ENCODE measurements around the gene BTNL9. TPM values are rescaled to one million over a fixed set of nuclear protein-coding genes. Genes with fewer than 3 reads are reported as not detected.
"Not testable (repeated sequence)": the region's sequence is repeated elsewhere in the genome, so short reads cannot be mapped to it uniquely, and the experiment has no call there.

BTNL9 gene
- 1 to 10 TPM; 3.6 to 6.3 TPM for total RNA-seq
- 10 to 100 TPM; 13.6 to 16.3 TPM for polyA plus RNA-seq (ENCODE audit: insufficient read length in 2 of 2)
- long read RNA-seq, donor 1: 0 reads
- long read RNA-seq, donor 2: 0 reads
- long read RNA-seq, donor 3: 0 reads
- long read RNA-seq, donor 4: 0 reads

- Histone ChIP-seq H3K9me3 (ENCODE audit: control insufficient read depth, insufficient read depth, low read length) (no peaks in the 10 kb centered on the region), H3K36me3 (ENCODE audit: control insufficient read depth, insufficient read depth, low read length) (no peaks in the 10 kb centered on the region), H3K4me3 (ENCODE audit: low read depth, low read length) (no peak within 1 kb of the TSS), H3K27me3 (ENCODE audit: control insufficient read depth, insufficient read depth, low read length) (peaks cover 8% of the 10 kb centered on the region), H3K4me1 (ENCODE audit: control insufficient read depth, insufficient read depth, low read length) (peaks cover 4% of the 10 kb centered on the region), H3K27ac (ENCODE audit: low read depth, low read length) (no peak within 1 kb of the TSS)
- WGBS (ENCODE audit: insufficient coverage): 79% methylated on average over 14 of the region's 17 CpGs
- DNase-seq (ENCODE audit: low read depth in 4 of 6, low spot score in 6 of 6): no peak
Measured at GRCh38 chr5:181039931-181040630, at the start of gene BTNL9. BTNL9 (plus strand) TSS chr5:181040266; CDS start chr5:181045490, 5,224 bp downstream.

DNA sequence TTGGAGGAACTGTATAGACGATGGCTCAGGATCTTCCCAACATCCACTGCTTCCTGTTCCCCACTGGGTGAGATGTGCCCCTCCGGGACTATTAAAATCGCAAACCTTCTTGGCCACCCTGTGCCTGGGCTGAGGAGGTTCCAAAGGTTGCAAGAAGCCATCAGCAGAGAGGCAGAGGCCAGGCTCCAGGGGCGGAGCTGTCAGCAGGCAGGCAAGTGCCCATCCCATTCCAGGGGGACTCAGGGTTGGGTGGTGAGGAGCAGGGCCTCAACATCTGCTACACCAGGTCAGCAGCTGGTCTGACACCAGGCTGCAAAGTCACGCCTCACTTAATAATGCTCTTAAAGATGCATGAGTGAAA lies 49.2 kb upstream of the BTNL9 start:
- WGBS (ENCODE audit: insufficient coverage): 93% methylated on average over 2 of the region's 5 CpGs
- Histone ChIP-seq H3K27ac (ENCODE audit: low read depth, low read length) (no peak overlapping the region), H3K4me1 (ENCODE audit: control insufficient read depth, insufficient read depth, low read length) (no peaks in the 10 kb centered on the region), H3K9me3 (ENCODE audit: control insufficient read depth, insufficient read depth, low read length) (no peaks in the 10 kb centered on the region), H3K27me3 (ENCODE audit: control insufficient read depth, insufficient read depth, low read length) (no peaks in the 10 kb centered on the region), H3K36me3 (ENCODE audit: control insufficient read depth, insufficient read depth, low read length) (no peaks in the 10 kb centered on the region), H3K4me3 (ENCODE audit: low read depth, low read length) (no peak overlapping the region)
- DNase-seq (ENCODE audit: low read depth in 4 of 6, low spot score in 6 of 6): no peak

DNA sequence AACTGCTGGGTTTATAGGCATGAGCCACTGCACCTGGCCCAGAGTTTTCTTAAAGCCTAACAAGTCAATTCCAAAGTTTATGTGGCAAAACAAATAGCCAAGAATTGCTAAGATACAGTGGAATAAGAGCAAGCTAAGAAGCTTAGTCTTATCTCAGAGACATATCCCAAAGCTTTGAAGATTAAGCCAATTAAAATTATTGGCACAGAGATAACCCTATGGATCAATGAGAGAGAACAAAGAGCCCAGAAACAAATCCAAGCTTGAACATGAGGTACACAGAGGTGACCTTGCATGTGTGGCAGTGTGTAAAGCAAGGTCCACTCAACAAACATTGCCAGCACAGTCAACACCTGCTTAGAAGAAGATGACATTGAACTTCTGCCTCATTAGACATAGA lies 38.1 kb upstream of the BTNL9 start:
- DNase-seq (ENCODE audit: low read depth in 4 of 6, low spot score in 6 of 6): no peak
- H3K4me3 ChIP-seq (ENCODE audit: low read depth, low read length): no peak overlapping the region
- no peaks in the 10 kb centered on the region for H3K4me1 ChIP-seq (ENCODE audit: control insufficient read depth, insufficient read depth, low read length)
- H3K27me3 ChIP-seq (ENCODE audit: control insufficient read depth, insufficient read depth, low read length): no peaks in the 10 kb centered on the region
- H3K27ac ChIP-seq (ENCODE audit: low read depth, low read length): no peak overlapping the region
- H3K9me3 ChIP-seq (ENCODE audit: control insufficient read depth, insufficient read depth, low read length): no peaks in the 10 kb centered on the region
- H3K36me3 ChIP-seq (ENCODE audit: control insufficient read depth, insufficient read depth, low read length): no peaks in the 10 kb centered on the region

DNA sequence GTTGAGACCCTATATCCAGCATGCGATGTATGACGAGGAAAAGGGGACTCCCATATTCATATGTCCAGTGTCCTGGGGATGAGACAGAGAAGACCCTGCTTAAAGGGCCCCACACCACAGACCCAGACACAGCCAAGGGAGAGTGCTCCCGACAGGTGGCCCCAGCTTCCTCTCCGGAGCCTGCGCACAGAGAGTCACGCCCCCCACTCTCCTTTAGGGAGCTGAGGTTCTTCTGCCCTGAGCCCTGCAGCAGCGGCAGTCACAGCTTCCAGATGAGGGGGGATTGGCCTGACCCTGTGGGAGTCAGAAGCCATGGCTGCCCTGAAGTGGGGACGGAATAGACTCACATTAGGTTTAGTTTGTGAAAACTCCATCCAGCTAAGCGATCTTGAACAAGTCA lies 34.3 kb upstream of the BTNL9 start:
- no peaks in the 10 kb centered on the region for H3K27me3 ChIP-seq (ENCODE audit: control insufficient read depth, insufficient read depth, low read length)
- H3K4me1 ChIP-seq (ENCODE audit: control insufficient read depth, insufficient read depth, low read length): no peaks in the 10 kb centered on the region
- WGBS (ENCODE audit: insufficient coverage): 71% methylated on average over 6 of the region's 9 CpGs
- no peak for DNase-seq (ENCODE audit: low read depth in 4 of 6, low spot score in 6 of 6)
- H3K4me3 ChIP-seq (ENCODE audit: low read depth, low read length): no peak overlapping the region
- no peak overlapping the region for H3K27ac ChIP-seq (ENCODE audit: low read depth, low read length)
- no peaks in the 10 kb centered on the region for H3K9me3 ChIP-seq (ENCODE audit: control insufficient read depth, insufficient read depth, low read length)
- no peaks in the 10 kb centered on the region for H3K36me3 ChIP-seq (ENCODE audit: control insufficient read depth, insufficient read depth, low read length)

- Histone ChIP-seq H3K4me3 (ENCODE audit: low read depth, low read length) (no peak overlapping the region), H3K36me3 (ENCODE audit: control insufficient read depth, insufficient read depth, low read length) (no peaks in the 10 kb centered on the region), H3K27ac (ENCODE audit: low read depth, low read length) (no peak overlapping the region), H3K4me1 (ENCODE audit: control insufficient read depth, insufficient read depth, low read length) (no peaks in the 10 kb centered on the region), H3K9me3 (ENCODE audit: control insufficient read depth, insufficient read depth, low read length) (no peaks in the 10 kb centered on the region), H3K27me3 (ENCODE audit: control insufficient read depth, insufficient read depth, low read length) (no peaks in the 10 kb centered on the region)
- no peak for DNase-seq (ENCODE audit: low read depth in 4 of 6, low spot score in 6 of 6)
- WGBS (ENCODE audit: insufficient coverage): 87% methylated on average over 6 of the region's 6 CpGs
Measured at GRCh38 chr5:181008136-181008535, 31.9 kb upstream of the BTNL9 start.

DNA sequence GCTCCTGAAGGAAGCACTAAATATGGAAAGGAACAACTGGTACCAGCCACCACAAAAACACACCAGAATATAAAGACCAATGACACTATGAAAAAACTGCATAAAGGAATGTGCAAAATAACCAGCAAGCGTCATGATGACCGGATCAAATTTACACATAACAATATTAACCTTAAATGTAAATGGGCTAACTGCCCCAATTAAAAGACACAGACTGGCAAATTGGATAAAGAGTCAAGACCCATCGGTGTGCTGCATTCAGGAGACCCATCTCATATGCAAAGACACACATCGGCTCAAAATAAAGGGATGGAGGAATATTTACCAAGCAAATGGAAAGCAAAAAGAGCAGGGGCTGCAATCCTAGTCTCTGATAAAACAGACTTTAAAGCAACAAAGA lies 30.0 kb upstream of the BTNL9 start:
- WGBS (ENCODE audit: insufficient coverage): no CpG with 5 or more reads among the region's 4 CpGs
- H3K4me1 ChIP-seq (ENCODE audit: control insufficient read depth, insufficient read depth, low read length); H3K27ac ChIP-seq (ENCODE audit: low read depth, low read length); H3K9me3 ChIP-seq (ENCODE audit: control insufficient read depth, insufficient read depth, low read length); H3K27me3 ChIP-seq (ENCODE audit: control insufficient read depth, insufficient read depth, low read length); DNase-seq (ENCODE audit: low read depth in 4 of 6, low spot score in 6 of 6); H3K36me3 ChIP-seq (ENCODE audit: control insufficient read depth, insufficient read depth, low read length); H3K4me3 ChIP-seq (ENCODE audit: low read depth, low read length): not testable (repeated sequence)

DNA sequence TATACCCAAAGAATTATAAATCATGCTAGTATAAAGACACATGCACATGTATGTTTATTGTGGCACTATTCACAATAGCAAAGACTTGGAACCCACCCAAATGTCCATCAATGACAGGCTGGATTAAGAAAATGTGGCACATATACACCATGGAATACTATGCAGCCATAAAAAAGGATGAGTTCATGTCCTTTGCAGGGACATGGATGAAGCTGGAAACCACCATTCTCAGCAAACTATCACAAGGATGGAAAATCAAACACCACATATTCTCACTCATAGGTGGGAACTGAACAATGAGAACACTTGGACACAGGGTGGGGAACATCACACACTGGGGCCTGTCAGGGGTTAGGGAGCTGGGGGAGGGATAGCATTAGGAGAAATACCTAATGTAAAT lies 25.4 kb upstream of the BTNL9 start:
- H3K27ac ChIP-seq (ENCODE audit: low read depth, low read length); H3K4me1 ChIP-seq (ENCODE audit: control insufficient read depth, insufficient read depth, low read length); H3K4me3 ChIP-seq (ENCODE audit: low read depth, low read length); H3K36me3 ChIP-seq (ENCODE audit: control insufficient read depth, insufficient read depth, low read length); H3K9me3 ChIP-seq (ENCODE audit: control insufficient read depth, insufficient read depth, low read length); DNase-seq (ENCODE audit: low read depth in 4 of 6, low spot score in 6 of 6); H3K27me3 ChIP-seq (ENCODE audit: control insufficient read depth, insufficient read depth, low read length): not testable (repeated sequence)

DNA sequence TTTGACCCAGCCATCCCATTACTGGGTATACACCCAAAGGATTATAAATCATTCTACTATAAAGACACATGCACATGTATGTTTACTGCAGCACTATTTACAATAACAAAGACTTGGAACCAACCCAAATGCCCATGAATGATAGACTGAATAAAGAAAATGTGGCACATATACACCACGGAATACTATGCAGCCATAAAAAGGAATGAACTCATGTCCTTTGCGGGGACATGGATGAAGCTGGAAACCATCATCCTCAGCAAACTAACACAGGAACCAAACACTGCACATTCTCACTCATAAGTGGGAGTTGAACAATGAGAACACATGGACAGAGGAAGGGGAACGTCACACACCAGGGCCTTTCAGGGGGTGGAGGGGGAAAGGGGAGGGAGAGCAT lies 22.6 kb upstream of the BTNL9 start:
- not testable (repeated sequence) for H3K36me3 ChIP-seq (ENCODE audit: control insufficient read depth, insufficient read depth, low read length); H3K27ac ChIP-seq (ENCODE audit: low read depth, low read length); H3K9me3 ChIP-seq (ENCODE audit: control insufficient read depth, insufficient read depth, low read length); H3K4me3 ChIP-seq (ENCODE audit: low read depth, low read length); DNase-seq (ENCODE audit: low read depth in 4 of 6, low spot score in 6 of 6); H3K27me3 ChIP-seq (ENCODE audit: control insufficient read depth, insufficient read depth, low read length); H3K4me1 ChIP-seq (ENCODE audit: control insufficient read depth, insufficient read depth, low read length)
- WGBS (ENCODE audit: insufficient coverage): 100% methylated on average over 2 of the region's 3 CpGs

- Histone ChIP-seq H3K4me3 (ENCODE audit: low read depth, low read length) (no peak overlapping the region), H3K4me1 (ENCODE audit: control insufficient read depth, insufficient read depth, low read length) (no peaks in the 10 kb centered on the region), H3K36me3 (ENCODE audit: control insufficient read depth, insufficient read depth, low read length) (no peaks in the 10 kb centered on the region), H3K27me3 (ENCODE audit: control insufficient read depth, insufficient read depth, low read length) (no peaks in the 10 kb centered on the region), H3K9me3 (ENCODE audit: control insufficient read depth, insufficient read depth, low read length) (peaks cover 3% of the 10 kb centered on the region), H3K27ac (ENCODE audit: low read depth, low read length) (no peak overlapping the region)
- 90% methylated on average over 3 of the region's 3 CpGs for WGBS (ENCODE audit: insufficient coverage)
- no peak for DNase-seq (ENCODE audit: low read depth in 4 of 6, low spot score in 6 of 6)
Measured at GRCh38 chr5:181020688-181021087, 19.4 kb upstream of the BTNL9 start.

- Histone ChIP-seq H3K36me3 (ENCODE audit: control insufficient read depth, insufficient read depth, low read length) (no peaks in the 10 kb centered on the region), H3K9me3 (ENCODE audit: control insufficient read depth, insufficient read depth, low read length) (peaks cover 3% of the 10 kb centered on the region), H3K27me3 (ENCODE audit: control insufficient read depth, insufficient read depth, low read length) (no peaks in the 10 kb centered on the region), H3K4me1 (ENCODE audit: control insufficient read depth, insufficient read depth, low read length) (no peaks in the 10 kb centered on the region), H3K27ac (ENCODE audit: low read depth, low read length) (no peak overlapping the region), H3K4me3 (ENCODE audit: low read depth, low read length) (no peak overlapping the region)
- WGBS (ENCODE audit: insufficient coverage): 67% methylated on average over 1 of the region's 1 CpG
- DNase-seq (ENCODE audit: low read depth in 4 of 6, low spot score in 6 of 6): no peak
Measured at GRCh38 chr5:181024245-181025064, 15.6 kb upstream of the BTNL9 start.

All from spinal cord (tissue), 10 donors.